Putamen (tissue), 1 donor: ENCODE measurements around the gene OR6B3.
"Not testable (repeated sequence)": the region's sequence is repeated elsewhere in the genome, so short reads cannot be mapped to it uniquely, and the experiment has no call there.

Experiments used
- DNase-seq: peaks from one replicate; pipeline ENCODE4 v3.0.0-alpha.2; 2016; ENCODE audit warnings: low spot score

OR6B3 gene

GRCh38 chr2:240044096-240044495 is 9.2 kb downstream of the OR6B3 start:
- not testable (repeated sequence) for DNase-seq

GRCh38 chr2:240043279-240043989 is 9.9 kb downstream of the OR6B3 start:
- no peak for DNase-seq

GRCh38 chr2:240042740-240043139 is 10.6 kb downstream of the OR6B3 start:
- no peak for DNase-seq

- DNase-seq = no peak
Measured at GRCh38 chr2:240041363-240041762, 12.0 kb downstream of the OR6B3 start.

- DNase-seq = no peak
Measured at GRCh38 chr2:240037358-240037757, 16.0 kb downstream of the OR6B3 start.

- no peak for DNase-seq
Measured at GRCh38 chr2:240033330-240033678, 20.0 kb downstream of the OR6B3 start.

GRCh38 chr2:240032406-240033329 is 20.7 kb downstream of the OR6B3 start:
- DNase-seq = no peak

GRCh38 chr2:240030379-240031094 is 22.8 kb downstream of the OR6B3 start, which contains the start of gene OR6B2:
Gene OR6B2, minus strand, starts transcription at chr2:240030429. Its CDS starts 0 bp downstream, at chr2:240030429.
- DNase-seq = no peak

GRCh38 chr2:240024766-240025165 is 28.6 kb downstream of the OR6B3 start:
- peak; percentile 8 for DNase-seq

GRCh38 chr2:240023792-240024191 is 29.5 kb downstream of the OR6B3 start:
- DNase-seq = no peak

- peak; percentile 44 for DNase-seq
Measured at GRCh38 chr2:240021488-240022104, 31.7 kb downstream of the OR6B3 start.

GRCh38 chr2:240018071-240018750 is 35.1 kb downstream of the OR6B3 start:
- DNase-seq = peak; percentile 70

GRCh38 chr2:240014327-240014726 is 39.0 kb downstream of the OR6B3 start:
- no peak for DNase-seq

GRCh38 chr2:240013343-240013742 is 40.0 kb downstream of the OR6B3 start:
- no peak for DNase-seq

GRCh38 chr2:240002983-240003382 is 50.3 kb downstream of the OR6B3 start:
- DNase-seq = no peak

- no peak for DNase-seq
Measured at GRCh38 chr2:240000671-240001070, 52.6 kb downstream of the OR6B3 start.

- no peak for DNase-seq
Measured at GRCh38 chr2:239997686-239998409, 55.5 kb downstream of the OR6B3 start.
